Measurements from ENCODE around the gene SYT14. TPM values are rescaled to one million over a fixed set of nuclear protein-coding genes. Genes with fewer than 3 reads are reported as not detected.

SYT14 gene
- polyA plus RNA-seq, 3 donors = not detected

- H2AFZ ChIP-seq (ENCODE audit: insufficient read depth, low read depth, low read length, poor library complexity, severe bottlenecking) = no peak overlapping the region
- DNase-seq = no peak
- 100% methylated on average over 1 of the region's 3 CpGs for WGBS (ENCODE audit: insufficient coverage)
- H3K27me3 Mint-ChIP-seq (ENCODE audit: low read depth in 3 of 3) = peaks cover 1 to 7% (median 5%) of the 10 kb centered on the region in 3 donors
- no peak overlapping the region for H3K4me2 ChIP-seq (replicated peaks; ENCODE audit: extremely low read depth, low read length, poor library complexity, severe bottlenecking)
- H3K36me3 Mint-ChIP-seq = no peaks in the 10 kb centered on the region
- no peaks in the 10 kb centered on the region for H3K27me3 ChIP-seq (ENCODE audit: control insufficient read depth in 2 of 2, insufficient read depth in 2 of 2, low read length in 2 of 2)
- H3K9me3 ChIP-seq (replicated peaks in 1 of 2; ENCODE audit: control insufficient read depth in 1 of 2, insufficient read depth in 1 of 2, low read length in 2 of 2) = peaks cover 0 to 3% of the 10 kb centered on the region in 2 donors
- H3K9me3 Mint-ChIP-seq = peaks cover 0 to 7% (median 2%) of the 10 kb centered on the region in 7 donors
- TF ChIP-seq CTCF (IDR thresholded peaks at IDR 0.05) = no peak
- no peak overlapping the region for H3K27ac ChIP-seq (ENCODE audit: low read depth in 1 of 2, low read length in 2 of 2)
- no peaks in the 10 kb centered on the region for H3K4me1 ChIP-seq (ENCODE audit: control insufficient read depth in 1 of 2, insufficient read depth in 2 of 2, low read length in 2 of 2)
- intact Hi-C loops (cut with micrococcal nuclease) = no loop called here
- H3K4me3 Mint-ChIP-seq = no peak overlapping the region
- no peak overlapping the region for H3K9ac ChIP-seq (ENCODE audit: insufficient read depth, low read length, poor library complexity, severe bottlenecking)
- no peaks in the 10 kb centered on the region for H3K4me1 Mint-ChIP-seq
- H3K27ac Mint-ChIP-seq = no peak overlapping the region
- H3K36me3 ChIP-seq (replicated peaks in 1 of 2; ENCODE audit: control insufficient read depth in 1 of 2, insufficient read depth in 2 of 2, low read length in 2 of 2) = no peaks in the 10 kb centered on the region
- H4K20me1 ChIP-seq (ENCODE audit: insufficient read depth, low read length) = no peaks in the 10 kb centered on the region
- no peaks in the 10 kb centered on the region for H3K79me2 ChIP-seq (ENCODE audit: insufficient read depth, low read length)
- no peak overlapping the region for H3K4me3 ChIP-seq (replicated peaks in 1 of 3; ENCODE audit: low read depth in 2 of 3, low read length in 3 of 3)
These were observed 263.7 kb downstream of the SYT14 start for GRCh38 chr1:210201681-210202080.

- H4K20me1 ChIP-seq (ENCODE audit: insufficient read depth, low read length) = no peaks in the 10 kb centered on the region
- no peak overlapping the region for H3K27ac ChIP-seq (ENCODE audit: low read depth in 1 of 2, low read length in 2 of 2)
- H3K4me2 ChIP-seq (replicated peaks; ENCODE audit: extremely low read depth, low read length, poor library complexity, severe bottlenecking) = no peak overlapping the region
- no peak overlapping the region for H3K9ac ChIP-seq (ENCODE audit: insufficient read depth, low read length, poor library complexity, severe bottlenecking)
- no peaks in the 10 kb centered on the region for H3K27me3 ChIP-seq (ENCODE audit: control insufficient read depth in 2 of 2, insufficient read depth in 2 of 2, low read length in 2 of 2)
- TF ChIP-seq CTCF (IDR thresholded peaks at IDR 0.05) = peak; percentile 11
- WGBS (ENCODE audit: insufficient coverage) = 86% methylated on average over 1 of the region's 2 CpGs
- H3K4me3 ChIP-seq (replicated peaks in 1 of 3; ENCODE audit: low read depth in 2 of 3, low read length in 3 of 3) = no peak overlapping the region
- H3K79me2 ChIP-seq (ENCODE audit: insufficient read depth, low read length) = no peaks in the 10 kb centered on the region
- H3K27ac Mint-ChIP-seq = no peak overlapping the region
- no peaks in the 10 kb centered on the region for H3K36me3 Mint-ChIP-seq
- H3K9me3 ChIP-seq (replicated peaks in 1 of 2; ENCODE audit: control insufficient read depth in 1 of 2, insufficient read depth in 1 of 2, low read length in 2 of 2) = no peaks in the 10 kb centered on the region
- no peak for DNase-seq
- H3K4me1 Mint-ChIP-seq = no peaks in the 10 kb centered on the region
- H3K27me3 Mint-ChIP-seq (ENCODE audit: low read depth in 3 of 3) = peaks cover 0 to 4% (median 0%) of the 10 kb centered on the region in 3 donors
- no peak overlapping the region for H2AFZ ChIP-seq (ENCODE audit: insufficient read depth, low read depth, low read length, poor library complexity, severe bottlenecking)
- no peaks in the 10 kb centered on the region for H3K36me3 ChIP-seq (replicated peaks in 1 of 2; ENCODE audit: control insufficient read depth in 1 of 2, insufficient read depth in 2 of 2, low read length in 2 of 2)
- intact Hi-C loops (cut with micrococcal nuclease) = no loop called here
- no peak overlapping the region for H3K4me3 Mint-ChIP-seq
- H3K4me1 ChIP-seq (ENCODE audit: control insufficient read depth in 1 of 2, insufficient read depth in 2 of 2, low read length in 2 of 2) = no peaks in the 10 kb centered on the region
- peaks cover 0 to 14% (median 2%) of the 10 kb centered on the region in 7 donors for H3K9me3 Mint-ChIP-seq
These were observed 269.8 kb downstream of the SYT14 start for GRCh38 chr1:210207597-210208450.

Data from CD14-positive monocyte (primary cell).